Transverse colon (tissue), 4 donors: ENCODE measurements around the gene PBX3.

Source experiments
- CTCF ChIP-seq, 5 experiments: fragments of 200-600 bp in 3 of 5; fragments of 450-650 bp in 2 of 5; sonication (generic) in 3 of 5; IDR thresholded peaks; 1 replicate in 2 of 5; 2 replicates in 3 of 5; pipeline ENCODE4 v1.5.1; 2016 to 2017; ENCODE audit warnings: antibody characterized with exemption in 5 of 5, inconsistent platforms in 3 of 5, mild to moderate bottlenecking in 2 of 5, moderate library complexity in 1 of 5
- EP300 ChIP-seq: sonication (generic); formaldehyde crosslinking; IDR thresholded peaks from one replicate; pipeline ENCODE4 v1.6.1; 2017; ENCODE audit warnings: antibody characterized with exemption, low read depth
- POLR2A ChIP-seq: fragments of 450-650 bp; IDR thresholded peaks from one replicate; pipeline ENCODE4 v1.6.1; 2016; ENCODE audit warnings: antibody characterized with exemption, mild to moderate bottlenecking, moderate library complexity
- POLR2AphosphoS5 ChIP-seq, 3 donors: sonication (generic); formaldehyde crosslinking; IDR thresholded peaks; one replicate each; pipeline ENCODE4 v1.6.1; 2016; ENCODE audit warnings: antibody characterized with exemption in 3 of 3

- TF ChIP-seq POLR2A (no peak), CTCF (IDR thresholded peaks at IDR 0.05) (no peak), POLR2AphosphoS5 (IDR thresholded peaks at IDR 0.05) (no peak), EP300 (no peak)
These were observed 140.0 kb downstream of the PBX3 start for GRCh38 chr9:125887172-125887571.
